HAP-1 (cell line): ENCODE results near the gene DDX39A.
A peak's percentile ranks its signal among the peaks of the same experiment; 100 is the strongest.
"Not testable (repeated sequence)": the region's sequence is repeated elsewhere in the genome, so short reads cannot be mapped to it uniquely, and the experiment has no call there.

Experiments
- DNase-seq, 2 experiments: peaks; one replicate each; pipeline ENCODE4 v3.0.0-alpha.2; 2016 to 2020; ENCODE audit warnings: low spot score in 2 of 2
- H3K27me3 ChIP-seq: fragments of 250-450 bp; sonication (Bioruptor Pico); 2 replicates; pipeline ENCODE4 v1.5.1; 2020; ENCODE audit warnings: low read depth, mild to moderate bottlenecking, moderate library complexity
- H3K36me3 ChIP-seq: fragments of 250-450 bp; sonication (Bioruptor Pico); replicated peaks from 2 replicates; pipeline ENCODE4 v1.5.1; 2020; ENCODE audit warnings: mild to moderate bottlenecking
- H3K4me1 ChIP-seq: fragments of 250-450 bp; sonication (Bioruptor Pico); 2 replicates; pipeline ENCODE4 v1.5.1; 2020; ENCODE audit warnings: mild to moderate bottlenecking
- H3K4me3 ChIP-seq: fragments of 250-450 bp; sonication (Bioruptor Pico); 2 replicates; pipeline ENCODE4 v1.5.1; 2020; ENCODE audit warnings: mild to moderate bottlenecking, moderate library complexity
- H3K9me3 ChIP-seq: fragments of 250-450 bp; sonication (Bioruptor Pico); 2 replicates; pipeline ENCODE4 v1.5.1; 2020; ENCODE audit warnings: mild to moderate bottlenecking, moderate library complexity
- in situ Hi-C: fragments of 300-500 bp; cut with MboI; formaldehyde crosslinking; loops from 3 replicates; pipeline ENCODE4 v1.14.3; 2020; ENCODE audit warnings: low sequenced_read_pairs, inconsistent platforms, mixed read lengths

Gene DDX39A

DNA sequence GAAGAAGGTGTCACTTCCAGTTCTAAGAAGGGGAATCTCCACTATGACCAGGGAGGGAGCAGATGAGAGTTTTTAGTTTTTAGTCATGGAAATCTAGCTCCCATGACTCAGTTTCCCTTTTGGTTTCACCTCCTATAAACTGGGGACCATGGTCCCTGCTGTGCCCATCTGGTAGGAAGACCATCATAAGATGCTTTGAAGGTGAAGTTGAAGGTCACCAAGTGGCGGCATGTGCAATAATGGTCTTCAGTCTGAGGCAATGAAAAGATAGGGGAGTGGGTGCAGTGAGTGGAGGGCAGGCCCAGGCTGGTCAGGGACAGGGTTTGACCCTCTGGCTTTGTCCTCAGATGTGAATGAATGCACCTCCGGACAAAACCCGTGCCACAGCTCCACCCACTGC, 22.4 kb downstream of the DDX39A start:
- in situ Hi-C loops: loop anchor here (5.0 kb wide), 1 partner anchor 371 kb away; no protein-coding TSS in a partner anchor
- DNase-seq, H3K4me1 ChIP-seq, H3K27me3 ChIP-seq, H3K9me3 ChIP-seq, H3K4me3 ChIP-seq: not testable (repeated sequence)
- H3K36me3 ChIP-seq: peaks cover 35% of the 10 kb centered on the region

DNA sequence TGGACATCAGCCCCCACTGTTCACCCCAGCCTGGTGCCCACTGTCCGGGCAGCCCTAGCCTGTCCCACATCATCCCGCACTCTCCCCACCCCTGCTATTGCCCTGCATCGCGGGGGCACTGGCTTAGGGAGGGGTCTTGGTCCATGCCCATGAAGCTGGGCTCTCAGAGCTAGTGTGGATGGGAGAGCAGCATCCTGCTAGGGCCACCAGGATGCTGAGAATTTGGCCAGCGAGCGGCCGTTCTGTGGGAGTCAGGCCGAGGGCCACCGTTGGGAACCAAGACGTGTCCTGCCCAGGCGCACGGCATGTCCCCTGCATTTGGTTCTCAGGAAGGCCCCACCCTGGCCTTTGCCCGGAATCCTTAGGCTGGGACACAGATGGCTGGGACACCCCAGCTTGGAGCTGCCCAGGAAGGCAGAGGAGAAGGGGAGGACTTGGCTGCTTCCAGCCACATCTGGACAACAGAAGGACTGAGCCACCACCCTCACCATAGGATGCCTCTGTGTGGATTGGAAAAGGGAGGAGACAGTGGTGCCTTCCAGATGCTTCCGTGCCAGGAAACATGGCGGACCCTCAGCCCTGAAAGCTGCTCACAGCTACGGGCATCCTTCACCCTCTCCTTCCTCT, 23.3 kb downstream of the DDX39A start:
- no peaks in the 10 kb centered on the region for H3K9me3 ChIP-seq
- no peaks in the 10 kb centered on the region for H3K27me3 ChIP-seq
- no peak overlapping the region for H3K4me3 ChIP-seq
- in situ Hi-C loops: loop anchor here (5.0 kb wide), 1 partner anchor 371 kb away; no protein-coding TSS in a partner anchor
- no peak for DNase-seq
- no peaks in the 10 kb centered on the region for H3K4me1 ChIP-seq
- H3K36me3 ChIP-seq: peaks cover 34% of the 10 kb centered on the region

DNA sequence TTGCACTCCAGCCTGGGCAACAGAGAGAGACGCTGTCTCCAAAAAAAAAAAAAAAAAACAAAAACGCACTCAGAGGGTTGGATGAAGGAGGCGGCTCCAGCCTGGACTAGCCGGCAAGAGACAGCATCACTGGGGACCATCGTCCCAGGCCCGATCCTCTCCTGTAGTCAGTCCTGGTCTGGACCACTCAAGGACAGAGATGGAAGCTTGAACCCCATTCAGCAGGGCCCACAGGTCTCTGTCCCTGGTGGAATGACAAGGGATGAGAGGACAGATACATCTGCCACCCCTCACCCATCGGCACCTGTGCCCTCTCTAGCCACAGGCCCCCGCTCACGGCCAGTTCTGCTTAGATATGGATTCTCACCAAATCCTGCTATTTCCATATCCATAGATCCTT, 23.9 kb downstream of the DDX39A start:
- Histone ChIP-seq H3K27me3 (no peaks in the 10 kb centered on the region), H3K36me3 (peaks cover 33% of the 10 kb centered on the region), H3K9me3 (no peaks in the 10 kb centered on the region), H3K4me3 (no peak overlapping the region), H3K4me1 (no peaks in the 10 kb centered on the region)
- in situ Hi-C loops: loop anchor here (5.0 kb wide), 1 partner anchor 372 kb away; no protein-coding TSS in a partner anchor
- DNase-seq: no peak

DNA sequence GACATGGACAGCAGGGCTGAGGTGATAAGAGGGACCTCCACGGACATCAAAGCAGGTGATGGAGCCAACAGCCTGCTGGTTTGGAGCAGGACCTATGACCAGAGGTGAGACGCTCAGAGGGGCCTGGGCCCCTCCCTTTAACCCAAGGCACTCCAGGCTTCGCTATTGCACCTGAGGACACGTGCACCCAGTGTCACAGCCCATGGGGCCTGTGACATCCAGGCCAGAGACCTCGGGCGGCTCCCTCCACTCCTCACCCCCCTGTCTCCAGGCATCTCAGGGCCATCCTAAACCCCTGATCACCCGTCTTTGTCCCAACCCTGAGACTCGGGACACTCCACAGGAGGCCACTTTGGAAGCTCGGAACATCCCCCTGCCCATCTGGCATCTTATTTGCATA, 25.0 kb downstream of the DDX39A start:
- no peak for DNase-seq
- Histone ChIP-seq H3K4me3 (no peak overlapping the region), H3K36me3 (peaks cover 32% of the 10 kb centered on the region), H3K27me3 (no peaks in the 10 kb centered on the region), H3K4me1 (no peaks in the 10 kb centered on the region), H3K9me3 (no peaks in the 10 kb centered on the region)
- in situ Hi-C loops: no loop called here

DNA sequence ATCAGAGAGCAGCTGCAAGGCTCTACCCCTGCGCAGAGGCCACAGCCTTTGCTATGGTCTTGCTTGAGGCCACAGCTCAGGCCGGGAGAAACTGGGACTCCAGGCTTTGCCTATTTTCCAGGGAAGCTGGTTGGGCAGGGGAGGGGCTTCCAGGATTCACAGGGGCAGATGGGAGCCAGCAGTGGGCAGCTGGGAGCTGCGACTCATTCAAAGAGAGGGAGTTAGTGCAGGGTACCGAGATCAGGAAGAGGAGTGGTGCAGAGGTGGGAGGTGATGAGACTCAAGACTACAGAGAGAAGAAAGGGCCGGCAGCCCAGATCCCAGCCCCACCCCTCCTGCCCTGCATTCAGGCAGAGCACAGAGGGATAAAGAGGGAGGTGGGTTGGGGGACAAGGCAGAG, 25.8 kb downstream of the DDX39A start:
- Histone ChIP-seq H3K9me3 (no peaks in the 10 kb centered on the region), H3K4me1 (no peaks in the 10 kb centered on the region), H3K36me3 (peaks cover 32% of the 10 kb centered on the region), H3K4me3 (no peak overlapping the region), H3K27me3 (no peaks in the 10 kb centered on the region)
- in situ Hi-C loops: no loop called here
- no peak for DNase-seq

DNA sequence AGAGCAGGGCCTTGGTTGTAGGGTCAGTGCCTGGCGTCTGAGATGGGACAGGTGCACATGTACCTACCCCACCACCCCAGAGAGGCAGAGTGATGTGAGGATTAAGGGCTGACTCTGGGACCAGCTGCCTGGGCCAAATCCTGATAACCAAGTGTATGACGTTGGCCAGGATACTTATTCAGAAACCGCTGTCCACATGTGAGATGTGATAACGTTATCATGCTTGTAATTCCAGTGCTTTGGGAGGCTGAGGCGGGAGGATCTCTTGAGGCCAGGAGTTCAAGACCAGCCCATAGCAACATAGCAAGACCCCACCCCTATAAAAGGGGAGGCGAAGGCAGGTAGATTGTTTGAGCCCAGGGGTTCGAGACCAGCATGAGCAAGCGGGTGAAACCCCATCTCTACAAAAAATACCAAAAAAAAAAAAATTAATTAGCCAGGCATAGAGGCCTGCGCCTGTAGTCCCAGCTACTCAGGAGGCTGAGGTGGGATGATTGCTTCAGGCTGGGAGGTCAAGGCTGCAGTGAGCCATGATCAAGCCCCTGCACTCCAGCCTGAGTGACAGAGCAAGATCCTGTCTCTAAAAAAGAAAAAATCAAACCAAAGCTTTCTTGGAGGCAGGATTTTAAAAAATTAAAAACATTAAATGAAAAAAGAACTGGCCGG, 27.9 kb downstream of the DDX39A start:
- no peaks in the 10 kb centered on the region for H3K9me3 ChIP-seq
- in situ Hi-C loops: no loop called here
- no peak overlapping the region for H3K4me3 ChIP-seq
- H3K4me1 ChIP-seq: no peaks in the 10 kb centered on the region
- H3K27me3 ChIP-seq: no peaks in the 10 kb centered on the region
- DNase-seq: no peak
- peaks cover 27% of the 10 kb centered on the region for H3K36me3 ChIP-seq

DNA sequence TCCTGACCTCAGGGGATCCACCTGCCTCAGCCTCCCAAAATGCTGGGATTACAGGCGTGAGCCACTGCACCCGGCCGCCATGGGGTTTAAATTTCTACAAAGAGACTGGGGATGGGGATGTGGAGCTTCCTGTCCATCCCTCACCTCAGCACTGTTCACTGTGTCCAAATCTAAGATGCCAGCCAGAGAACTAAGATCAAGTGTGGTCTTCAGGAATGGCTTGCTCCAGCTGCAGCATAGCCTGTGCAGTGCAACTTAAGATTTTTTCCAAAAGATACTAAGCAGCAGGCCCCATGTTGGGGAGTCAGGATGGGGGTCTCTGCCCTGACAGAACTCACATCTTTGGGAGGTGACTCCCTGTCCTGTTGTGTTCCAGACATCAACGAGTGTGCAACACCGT, 28.6 kb downstream of the DDX39A start:
- H3K9me3 ChIP-seq: no peaks in the 10 kb centered on the region
- in situ Hi-C loops: no loop called here
- H3K4me3 ChIP-seq: no peak overlapping the region
- H3K4me1 ChIP-seq: no peaks in the 10 kb centered on the region
- DNase-seq: no peak
- H3K27me3 ChIP-seq: no peaks in the 10 kb centered on the region
- peaks cover 27% of the 10 kb centered on the region for H3K36me3 ChIP-seq

DNA sequence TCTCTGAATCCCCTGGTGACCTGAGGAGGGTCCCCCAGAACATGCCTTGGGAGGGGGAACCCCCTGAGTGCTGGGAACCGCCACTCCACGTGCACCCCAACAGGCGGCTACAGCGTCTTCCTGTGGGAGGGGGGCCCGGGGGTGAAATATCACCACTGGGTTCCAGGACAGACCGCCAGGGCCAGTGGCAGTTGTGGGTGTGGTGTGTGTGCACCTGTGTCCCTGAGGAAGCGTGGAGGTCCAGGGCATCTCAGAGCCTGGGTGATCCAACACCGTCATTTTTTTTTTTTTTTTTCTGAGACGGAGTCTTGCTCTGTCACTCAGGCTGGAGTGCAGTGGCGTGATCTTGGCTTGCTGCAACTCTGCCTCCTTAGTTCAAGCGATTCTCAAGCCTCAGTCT, 33.6 kb downstream of the DDX39A start:
- in situ Hi-C loops: no loop called here

DNA sequence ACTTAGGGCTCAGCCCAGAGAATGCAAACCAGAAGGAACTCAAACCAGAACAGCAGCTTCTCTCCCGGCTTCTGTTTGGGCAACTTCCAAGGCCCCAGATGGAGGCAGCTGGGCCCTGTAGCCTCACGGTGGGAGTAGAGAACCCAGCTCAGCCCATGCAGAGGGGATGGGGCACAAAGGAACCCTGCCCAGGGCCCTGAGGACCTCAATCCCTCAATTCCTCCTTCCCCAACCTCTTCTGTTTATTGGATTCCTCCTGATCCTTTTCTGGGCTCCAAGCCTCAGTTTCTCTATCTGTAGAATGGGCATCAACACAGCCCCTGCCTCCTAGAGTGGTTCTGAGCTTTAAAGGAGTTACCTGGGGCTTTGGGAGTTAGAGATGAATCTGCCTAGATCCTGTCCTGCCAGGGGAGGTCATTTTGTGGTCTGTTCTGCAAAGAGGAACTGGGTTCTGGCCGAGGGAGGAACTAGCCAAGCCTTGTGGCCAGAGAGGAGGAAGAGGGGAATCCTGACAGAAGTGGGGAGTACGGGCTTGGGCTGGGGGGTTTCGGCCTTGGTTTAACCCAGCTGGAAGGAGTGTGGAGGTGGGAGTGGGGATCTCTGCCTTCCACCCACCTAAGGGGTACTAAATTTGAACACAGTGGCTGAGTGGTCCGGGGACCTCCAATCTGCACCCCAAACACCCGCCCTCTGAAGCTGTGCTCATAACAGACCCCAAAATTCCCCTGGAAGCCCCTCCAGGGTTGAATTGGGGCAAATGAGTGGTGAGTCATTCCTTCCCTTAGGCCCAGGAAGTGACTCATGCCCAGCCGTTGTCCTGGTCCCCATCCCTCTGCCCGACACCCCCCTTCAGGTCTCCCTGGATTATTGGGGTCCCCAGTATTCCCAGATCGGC, 35.2 kb downstream of the DDX39A start:
- no peak for DNase-seq
- Histone ChIP-seq H3K27me3 (no peaks in the 10 kb centered on the region), H3K4me3 (no peak overlapping the region), H3K4me1 (peaks cover 17% of the 10 kb centered on the region), H3K9me3 (no peaks in the 10 kb centered on the region), H3K36me3 (no peaks in the 10 kb centered on the region)
- in situ Hi-C loops: no loop called here

More for the DNA sequence above, 33.6 kb downstream of the DDX39A start:
- Histone ChIP-seq H3K4me1 (peaks cover 17% of the 10 kb centered on the region), H3K9me3 (no peaks in the 10 kb centered on the region), H3K4me3 (no peak overlapping the region), H3K27me3 (no peaks in the 10 kb centered on the region), H3K36me3 (peaks cover 2% of the 10 kb centered on the region; the same call in 1 of the 2 replicates)
- DNase-seq: no peak

DNA sequence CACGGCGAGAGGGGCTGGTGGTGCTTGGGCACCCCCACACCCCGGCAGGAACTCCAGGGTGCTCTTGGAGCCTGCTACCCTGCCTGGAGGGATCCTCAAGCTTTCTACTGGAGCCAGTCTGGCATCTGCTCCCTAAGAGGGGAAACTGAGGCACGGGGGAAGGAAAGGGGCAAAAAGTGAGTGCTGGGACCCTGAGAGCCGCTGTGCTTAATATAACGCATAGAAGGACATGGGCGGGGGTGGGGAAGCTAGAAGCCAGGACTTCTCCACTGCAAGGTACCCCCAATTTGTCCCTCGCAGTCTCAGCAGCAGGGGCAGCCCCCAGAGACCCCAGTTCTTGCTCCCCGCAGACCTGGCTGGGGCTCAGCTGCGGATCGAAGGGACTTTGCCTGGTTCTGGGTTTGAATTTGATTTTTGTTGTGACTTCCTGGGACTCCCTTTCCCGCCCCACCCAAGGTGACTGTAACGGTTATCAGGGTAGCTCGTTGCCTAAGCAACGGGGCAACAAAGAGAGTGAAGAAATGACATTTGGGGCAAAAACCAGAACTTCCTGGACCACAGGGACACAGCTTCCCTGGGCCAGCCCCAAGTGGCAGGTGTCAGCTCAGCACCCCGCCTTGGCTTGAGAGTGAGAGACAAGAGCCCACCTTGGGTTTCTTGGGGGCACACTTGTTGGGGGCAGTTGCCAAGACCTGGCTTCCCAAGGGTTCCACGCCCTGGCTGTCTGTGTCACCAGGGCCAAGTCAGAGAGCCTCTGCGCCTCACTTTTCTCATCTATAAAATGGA, 37.3 kb downstream of the DDX39A start:
- H3K4me3 ChIP-seq: peak overlapping the region; percentile 53
- peaks cover 17% of the 10 kb centered on the region for H3K4me1 ChIP-seq
- H3K9me3 ChIP-seq: no peaks in the 10 kb centered on the region
- DNase-seq: peak; percentile 23 to 66
- H3K36me3 ChIP-seq: no peaks in the 10 kb centered on the region
- no peaks in the 10 kb centered on the region for H3K27me3 ChIP-seq
- in situ Hi-C loops: no loop called here

DNA sequence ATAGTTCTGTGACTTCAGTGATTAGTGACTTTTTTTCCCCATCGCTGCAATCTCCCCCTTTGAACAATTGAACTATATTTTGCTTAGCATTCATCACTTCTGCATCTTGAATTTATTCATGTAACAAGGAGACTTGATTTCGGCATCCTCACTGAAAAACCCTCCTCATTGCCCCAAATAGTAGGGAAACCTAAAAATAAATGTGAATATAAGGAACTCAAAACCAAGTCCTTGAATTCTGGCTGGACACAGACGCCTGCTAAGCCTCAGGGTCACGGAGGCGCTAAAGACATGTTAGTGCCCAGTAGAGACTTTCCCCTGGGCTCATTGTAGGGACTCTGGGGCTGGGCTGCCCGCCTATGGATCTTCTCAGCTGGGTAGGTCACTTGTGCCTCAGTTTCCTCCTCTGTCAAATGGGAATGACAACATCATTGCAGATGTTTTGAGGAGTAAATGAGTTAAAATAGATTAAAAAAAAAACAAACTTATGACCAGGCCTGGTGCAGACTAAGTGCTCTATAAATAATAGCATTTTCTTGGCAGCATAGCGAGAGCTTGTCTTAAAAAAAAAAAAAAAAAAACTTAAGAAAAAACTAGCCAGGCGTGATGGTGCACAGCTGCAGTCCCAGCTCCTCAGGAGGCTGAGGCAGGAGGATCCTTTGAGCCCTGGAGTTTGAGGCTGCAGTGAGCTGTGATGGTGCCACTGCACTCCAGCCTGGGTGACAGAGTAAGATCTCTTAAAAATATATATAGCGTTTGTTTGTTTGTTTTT, 39.7 kb downstream of the DDX39A start:
- peaks cover 17% of the 10 kb centered on the region for H3K4me1 ChIP-seq
- no peaks in the 10 kb centered on the region for H3K36me3 ChIP-seq
- no peaks in the 10 kb centered on the region for H3K27me3 ChIP-seq
- in situ Hi-C loops: no loop called here
- H3K4me3 ChIP-seq: no peak overlapping the region
- no peak for DNase-seq
- no peaks in the 10 kb centered on the region for H3K9me3 ChIP-seq

DNA sequence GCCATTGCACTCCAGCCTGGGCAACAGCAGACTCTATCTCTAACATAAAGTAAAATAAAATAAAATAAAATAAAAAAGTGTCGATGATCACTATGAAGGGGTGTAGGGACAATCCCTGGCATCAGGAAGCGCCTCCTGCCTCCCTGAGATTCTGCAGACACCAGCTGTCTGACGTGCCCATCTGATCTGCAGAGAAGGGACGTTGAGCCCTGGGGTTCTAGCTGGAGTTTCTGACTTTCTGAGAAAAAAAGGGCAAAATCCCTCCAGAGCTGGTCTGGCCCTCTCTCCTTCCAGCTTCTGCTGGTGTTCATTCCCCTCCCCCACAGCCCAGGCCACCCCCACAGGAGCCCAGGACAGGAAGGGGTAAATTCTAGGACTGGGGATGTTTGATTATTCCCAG, 40.3 kb downstream of the DDX39A start:
- no peak overlapping the region for H3K4me3 ChIP-seq
- H3K9me3 ChIP-seq: no peaks in the 10 kb centered on the region
- peaks cover 16% of the 10 kb centered on the region for H3K4me1 ChIP-seq
- no peaks in the 10 kb centered on the region for H3K27me3 ChIP-seq
- in situ Hi-C loops: no loop called here
- no peak for DNase-seq
- no peaks in the 10 kb centered on the region for H3K36me3 ChIP-seq

DNA sequence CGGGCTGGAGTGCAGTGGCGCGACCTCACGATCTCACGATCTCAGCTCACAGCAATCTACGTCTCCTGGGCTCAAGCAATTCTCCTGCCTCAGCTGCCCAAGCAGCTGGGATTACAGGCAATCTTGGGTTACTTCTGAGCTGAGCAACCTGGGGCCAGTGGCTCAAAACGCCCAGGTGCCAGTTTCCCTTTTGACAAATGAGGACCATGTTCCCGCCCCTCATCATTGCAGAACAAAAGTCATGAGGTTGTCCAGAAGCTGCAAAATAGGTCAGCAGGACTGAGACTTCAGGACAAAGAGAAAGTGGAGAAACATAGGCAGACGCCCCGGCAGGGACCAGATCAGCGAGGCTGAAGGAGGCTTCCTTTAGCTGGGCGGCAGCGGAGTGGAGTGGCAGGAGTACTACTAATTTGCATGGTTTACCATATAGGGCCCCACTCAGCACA, 41.2 kb downstream of the DDX39A start:
- in situ Hi-C loops: no loop called here
- Histone ChIP-seq H3K4me1 (peaks cover 8% of the 10 kb centered on the region), H3K36me3 (no peaks in the 10 kb centered on the region), H3K9me3 (no peaks in the 10 kb centered on the region), H3K27me3 (no peaks in the 10 kb centered on the region), H3K4me3 (no peak overlapping the region)
- peak in 1 of 2 experiments; percentile 22 for DNase-seq
